AG04450 (cell line): Measurements from ENCODE around the gene DNAJC30. TPM values are rescaled to one million over a fixed set of nuclear protein-coding genes. Genes with fewer than 3 reads are reported as not detected.

ENCODE experiments used
- CTCF ChIA-PET: fragments of 300-600, 350-600 bp; formaldehyde crosslinking; extraction: SDS; loops from one replicate; lab custom pipeline; 2022; ENCODE audit warnings: antibody characterized with exemption, inconsistent platforms; lab: Charles Lee
- POLR2A ChIA-PET: fragments of 350-600 bp; formaldehyde crosslinking; extraction: SDS; loops from one replicate; lab custom pipeline; 2021; ENCODE audit warnings: antibody characterized with exemption, inconsistent platforms; lab: Yijun Ruan, JAX
- DNase-seq: peaks from one replicate; pipeline ENCODE4 v3.0.0-alpha.2; 2011; ENCODE audit warnings: low read depth, low spot score
- H3K27ac ChIP-seq: one replicate; pipeline ENCODE4 v1.5.1; 2012; ENCODE audit warnings: low read depth, low read length, control low read depth
- H3K27me3 ChIP-seq: one replicate; pipeline ENCODE4 v1.6.0; 2012; ENCODE audit warnings: low read length; ENCODE audit not compliant: control insufficient read depth, insufficient read depth
- H3K4me3 ChIP-seq: 2 replicates; pipeline ENCODE4 v1.5.1; 2011; ENCODE audit warnings: mild to moderate bottlenecking, low read depth, low read length, control low read depth
- H3K9me3 ChIP-seq: 2 replicates; pipeline ENCODE4 v1.5.1; 2012; ENCODE audit warnings: low read length; ENCODE audit not compliant: control insufficient read depth, insufficient read depth
- polyA plus RNA-seq: library from polyadenylated mRNA; depleted of rRNA; stranded (reverse); fragments of >200 nt; gene quantifications from 2 replicates; pipeline ENCODE4 v1.2.3, GENCODE V29; 2011; rRNA removed
- small RNA-seq: library from RNA; depleted of rRNA; stranded (forward); fragments of <200 nt; gene quantifications from one replicate; pipeline ENCODE3, GENCODE V24; 2012; ENCODE audit warnings: low read depth; ENCODE audit not compliant: insufficient read length
- TF ChIP-seq, protein P1 (sequence below): IDR thresholded peaks from 2 replicates; pipeline ENCODE4 v1.5.1; 2011; ENCODE audit warnings: low read depth, low read length, control low read depth, inconsistent platforms

The DNAJC30 gene
- polyA plus RNA-seq, 1 experiment = 5.9 TPM

- ChIA-PET POLR2A (no interaction called here), CTCF (interaction anchor here (0.7 kb wide), 1 partner anchor 25 kb away, joined by 3 read pairs; no protein-coding TSS in a partner anchor)
- TF ChIP-seq, protein P1, sequence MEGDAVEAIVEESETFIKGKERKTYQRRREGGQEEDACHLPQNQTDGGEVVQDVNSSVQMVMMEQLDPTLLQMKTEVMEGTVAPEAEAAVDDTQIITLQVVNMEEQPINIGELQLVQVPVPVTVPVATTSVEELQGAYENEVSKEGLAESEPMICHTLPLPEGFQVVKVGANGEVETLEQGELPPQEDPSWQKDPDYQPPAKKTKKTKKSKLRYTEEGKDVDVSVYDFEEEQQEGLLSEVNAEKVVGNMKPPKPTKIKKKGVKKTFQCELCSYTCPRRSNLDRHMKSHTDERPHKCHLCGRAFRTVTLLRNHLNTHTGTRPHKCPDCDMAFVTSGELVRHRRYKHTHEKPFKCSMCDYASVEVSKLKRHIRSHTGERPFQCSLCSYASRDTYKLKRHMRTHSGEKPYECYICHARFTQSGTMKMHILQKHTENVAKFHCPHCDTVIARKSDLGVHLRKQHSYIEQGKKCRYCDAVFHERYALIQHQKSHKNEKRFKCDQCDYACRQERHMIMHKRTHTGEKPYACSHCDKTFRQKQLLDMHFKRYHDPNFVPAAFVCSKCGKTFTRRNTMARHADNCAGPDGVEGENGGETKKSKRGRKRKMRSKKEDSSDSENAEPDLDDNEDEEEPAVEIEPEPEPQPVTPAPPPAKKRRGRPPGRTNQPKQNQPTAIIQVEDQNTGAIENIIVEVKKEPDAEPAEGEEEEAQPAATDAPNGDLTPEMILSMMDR = no peak
- no peak overlapping the region for H3K4me3 ChIP-seq
- no peak overlapping the region for H3K27ac ChIP-seq
- DNase-seq = no peak
- peaks cover 23% of the 10 kb centered on the region for H3K27me3 ChIP-seq
- H3K9me3 ChIP-seq = no peaks in the 10 kb centered on the region
Observed at GRCh38 chr7:73631558-73631957, 51.7 kb downstream of the DNAJC30 start.

Small RNAs within 50 kb of the gene (small RNA-seq; reads per million reads assigned to genes)
- not detected for gene MIR4284
- gene RN7SL265P = not detected

Other genes with a start within 250 kb of the DNAJC30 start
- 0.56 and 1.2 TPM in 2 replicates for gene FZD9, start 249.7 kb downstream of the DNAJC30 start, polyA plus RNA-seq
- 29.0 and 29.7 TPM in 2 replicates for gene BAZ1B, start 161.2 kb downstream of the DNAJC30 start, polyA plus RNA-seq
- gene BCL7B, start 125.8 kb downstream of the DNAJC30 start, polyA plus RNA-seq = 41.9 and 47.7 TPM in 2 replicates
- gene TBL2, start 104.9 kb downstream of the DNAJC30 start, polyA plus RNA-seq = 34.7 and 45.8 TPM in 2 replicates
- gene MLXIPL, start 58.9 kb downstream of the DNAJC30 start, polyA plus RNA-seq = not detected in 2 replicates
- gene VPS37D, start 15.6 kb downstream of the DNAJC30 start, polyA plus RNA-seq = 1.8 and 3.7 TPM in 2 replicates
- gene BUD23, start 144 bp upstream of the DNAJC30 start, polyA plus RNA-seq = 48.6 and 49.5 TPM in 2 replicates
- 12.9 and 13.7 TPM in 2 replicates for gene STX1A, start 36.2 kb upstream of the DNAJC30 start, polyA plus RNA-seq
- 5.1 and 7.5 TPM in 2 replicates for gene ABHD11, start 55.3 kb upstream of the DNAJC30 start, polyA plus RNA-seq
- not detected in 2 replicates for gene CLDN3, start 86.8 kb upstream of the DNAJC30 start, polyA plus RNA-seq
- gene CLDN4, start 147.5 kb upstream of the DNAJC30 start, polyA plus RNA-seq = 0.15 and 0.16 TPM in 2 replicates
- gene METTL27, start 159.1 kb upstream of the DNAJC30 start, polyA plus RNA-seq = 2.6 and 4.4 TPM in 2 replicates
- gene TMEM270, start 177.7 kb upstream of the DNAJC30 start, polyA plus RNA-seq = not detected in 2 replicates